ENCODE data around the gene CHPT1.

Gene CHPT1

DNA sequence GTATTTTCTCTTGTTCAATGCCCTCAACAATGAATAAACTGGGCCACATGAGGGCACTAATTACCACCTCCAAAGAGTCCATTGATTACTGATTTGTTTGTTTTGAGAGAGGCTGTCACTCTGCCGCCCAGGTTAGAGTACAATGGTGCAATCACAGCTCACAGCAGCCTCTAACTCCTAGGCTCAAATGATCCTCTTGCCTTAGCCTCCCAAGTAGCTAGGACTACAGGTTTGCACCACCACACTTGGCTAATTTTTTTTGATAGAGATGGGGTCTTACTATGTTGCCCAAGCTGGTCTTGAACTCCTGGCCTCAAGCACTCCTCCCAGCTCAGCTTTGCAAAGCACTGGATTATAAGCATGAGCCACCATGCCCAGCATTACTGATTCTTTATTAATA, 70.1 kb downstream of the CHPT1 start:
- DNase-seq = no peak

DNA sequence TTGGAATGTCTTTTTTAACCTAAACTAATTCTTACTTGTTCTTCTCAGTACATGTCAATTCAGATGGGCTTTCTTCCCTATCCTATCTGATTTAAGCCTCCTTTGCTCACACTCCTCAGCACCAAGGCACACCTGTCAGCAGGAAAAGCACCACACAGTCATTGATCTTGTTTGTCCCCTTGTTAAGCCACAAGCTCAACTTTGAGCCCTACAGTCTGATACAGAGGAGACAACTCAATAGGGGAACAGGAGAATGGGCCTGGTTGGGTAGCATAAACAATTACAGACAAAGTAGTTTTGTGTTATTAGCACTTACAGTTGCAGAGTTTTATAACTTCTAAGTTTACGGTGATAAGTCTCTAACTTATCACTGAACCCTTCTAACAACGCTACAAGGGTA, 71.3 kb downstream of the CHPT1 start:
- DNase-seq = no peak

DNA sequence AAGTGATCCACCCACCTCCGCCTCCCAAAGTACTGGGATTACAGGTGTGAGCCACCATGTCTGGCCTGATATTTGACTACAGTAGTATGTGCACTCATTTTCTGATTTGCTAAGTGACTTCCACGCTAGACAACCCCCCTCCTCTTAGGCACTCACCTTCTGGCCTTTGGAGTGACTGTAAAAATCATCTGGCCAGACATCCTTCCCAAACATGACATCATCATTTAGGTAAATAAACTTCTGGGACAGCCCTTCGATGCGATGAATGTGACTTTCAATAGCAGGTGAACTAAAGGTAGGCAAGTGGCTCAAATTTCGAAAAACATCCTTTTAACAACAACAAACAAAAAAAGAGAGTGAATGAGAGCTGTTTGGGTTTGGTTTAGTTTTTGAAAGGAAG, 72.4 kb downstream of the CHPT1 start:
- DNase-seq = no peak

- DNase-seq = peak in 1 of 5 donors; percentile 27
Observed at GRCh38 chr12:101772012-101772775, 74.8 kb downstream of the CHPT1 start.

DNA sequence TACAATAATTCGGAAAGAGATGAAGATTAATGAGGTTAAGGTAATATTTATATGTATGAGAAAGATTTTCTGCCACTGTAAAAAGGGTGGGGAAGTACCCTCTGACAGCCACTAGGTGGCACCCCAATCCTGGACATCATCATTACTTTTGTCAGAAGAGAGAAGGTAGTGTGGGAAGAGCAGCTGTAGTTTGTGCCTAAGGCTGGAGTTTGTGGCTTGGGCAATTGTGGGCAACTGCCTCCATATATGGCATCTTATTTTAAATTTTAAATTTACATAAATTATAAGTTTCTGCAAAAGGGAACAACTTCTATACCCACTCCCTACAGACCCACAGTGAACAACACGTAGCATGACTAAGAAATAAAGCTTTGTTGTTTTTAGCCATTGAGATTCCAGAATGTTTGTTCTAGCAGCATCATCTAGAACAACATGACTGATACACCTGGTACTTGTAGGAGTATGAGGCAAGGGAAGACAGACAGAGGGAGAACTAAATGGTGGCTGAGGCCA, 76.3 kb downstream of the CHPT1 start:
- peak; percentile 14 to 65 (median 53) for DNase-seq

GRCh38 chr12:101775816-101776215, 78.4 kb downstream of the CHPT1 start:
- DNase-seq = no peak

- no peak for DNase-seq
Observed at GRCh38 chr12:101777485-101777884, 80.0 kb downstream of the CHPT1 start.

GRCh38 chr12:101777978-101778377, 80.5 kb downstream of the CHPT1 start:
- no peak for DNase-seq
